Glutamatergic neuron (in vitro differentiated cells): ENCODE results near the gene BCKDHA. TPM values are rescaled to one million over a fixed set of nuclear protein-coding genes. Genes with fewer than 3 reads are reported as not detected.
"Not testable (repeated sequence)": the region's sequence is repeated elsewhere in the genome, so short reads cannot be mapped to it uniquely, and the experiment has no call there.

ENCODE experiments used
- DNase-seq: peaks from one replicate; pipeline ENCODE4 v3.0.0; 2022
- H3K27ac Mint-ChIP-seq: one replicate; pipeline ENCODE4 v1.8.0; 2020; ENCODE audit warnings: mild to moderate bottlenecking, mixed read lengths, inconsistent platforms; ENCODE audit not compliant: unreplicated experiment
- H3K27me3 Mint-ChIP-seq: one replicate; pipeline ENCODE4 v1.8.0; 2020; ENCODE audit warnings: mild to moderate bottlenecking, moderate library complexity, mixed read lengths, inconsistent platforms; ENCODE audit not compliant: unreplicated experiment
- H3K36me3 Mint-ChIP-seq: one replicate; pipeline ENCODE4 v1.8.0; 2020; ENCODE audit warnings: mild to moderate bottlenecking, mixed read lengths, inconsistent platforms; ENCODE audit not compliant: unreplicated experiment
- H3K4me1 Mint-ChIP-seq: one replicate; pipeline ENCODE4 v1.8.0; 2020; ENCODE audit warnings: mild to moderate bottlenecking, low read depth, mixed read lengths, inconsistent platforms; ENCODE audit not compliant: unreplicated experiment
- H3K4me3 Mint-ChIP-seq: one replicate; pipeline ENCODE4 v1.8.0; 2020; ENCODE audit warnings: mild to moderate bottlenecking, mixed read lengths, inconsistent platforms; ENCODE audit not compliant: unreplicated experiment
- H3K9me3 Mint-ChIP-seq: one replicate; pipeline ENCODE4 v1.8.0; 2020; ENCODE audit warnings: mild to moderate bottlenecking, moderate library complexity, mixed read lengths, inconsistent platforms; ENCODE audit not compliant: unreplicated experiment
- CTCF ChIP-seq: fragments of 200-600 bp; sonication (generic); IDR thresholded peaks from one replicate; pipeline ENCODE4 v1.5.0; 2021; ENCODE audit not compliant: partially characterized antibody, unreplicated experiment
- total RNA-seq: library from RNA; stranded (reverse); fragmentation: NEBNext Ultra II Directional; extraction: Animal tissue kit (Norgen Biotek cat#: 25700); gene quantifications from one replicate; pipeline ENCODE4 v1.2.1, GENCODE V29; 2021; ENCODE audit not compliant: unreplicated experiment

Gene BCKDHA
- total RNA-seq, 1 donor from 2014 or later = 11.0 TPM

DNA sequence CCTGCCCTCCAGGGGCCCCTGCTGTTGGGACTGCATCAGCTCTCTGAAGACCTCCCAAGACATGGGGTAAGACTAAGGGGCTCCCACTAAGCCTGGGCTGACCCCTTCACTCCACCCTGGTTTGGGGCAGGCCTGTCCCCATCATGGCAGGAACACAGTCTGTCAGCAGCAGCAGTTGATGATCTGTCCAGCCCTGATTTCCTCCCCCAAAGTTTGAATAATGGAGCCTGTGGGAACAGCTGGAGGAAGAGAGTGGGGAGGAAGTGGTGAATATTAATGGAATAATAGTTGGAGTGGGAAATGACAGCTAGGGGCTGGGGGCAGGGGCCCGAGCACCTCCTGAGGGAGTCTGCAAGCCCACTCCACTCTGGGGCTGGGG, 30.9 kb downstream of the BCKDHA start:
- no peaks in the 10 kb centered on the region for H3K36me3 Mint-ChIP-seq
- H3K27ac Mint-ChIP-seq = peak overlapping the region; percentile 85
- no peak for DNase-seq
- peaks cover 11% of the 10 kb centered on the region for H3K27me3 Mint-ChIP-seq
- peak overlapping the region; percentile 81 for H3K4me3 Mint-ChIP-seq
- no peak for TF ChIP-seq CTCF
- peaks cover 7% of the 10 kb centered on the region for H3K9me3 Mint-ChIP-seq
- H3K4me1 Mint-ChIP-seq = peaks cover 13% of the 10 kb centered on the region

GRCh38 chr19:41430922-41431321, 33.3 kb downstream of the BCKDHA start:
- H3K27me3 Mint-ChIP-seq = peaks cover 11% of the 10 kb centered on the region
- H3K9me3 Mint-ChIP-seq = peaks cover 7% of the 10 kb centered on the region
- peak overlapping the region; percentile 21 for H3K4me3 Mint-ChIP-seq
- peaks cover 12% of the 10 kb centered on the region for H3K4me1 Mint-ChIP-seq
- DNase-seq = no peak
- peak overlapping the region; percentile 44 for H3K27ac Mint-ChIP-seq
- no peak for TF ChIP-seq CTCF
- H3K36me3 Mint-ChIP-seq = no peaks in the 10 kb centered on the region

- Mint-ChIP-seq H3K9me3 (peaks cover 9% of the 10 kb centered on the region), H3K27me3 (peaks cover 11% of the 10 kb centered on the region), H3K27ac (peak overlapping the region; percentile 22), H3K36me3 (no peaks in the 10 kb centered on the region), H3K4me1 (peaks cover 11% of the 10 kb centered on the region), H3K4me3 (peak overlapping the region; percentile 55)
- DNase-seq = no peak
- no peak for TF ChIP-seq CTCF
Measured at GRCh38 chr19:41431426-41432386, 34.1 kb downstream of the BCKDHA start.

DNA sequence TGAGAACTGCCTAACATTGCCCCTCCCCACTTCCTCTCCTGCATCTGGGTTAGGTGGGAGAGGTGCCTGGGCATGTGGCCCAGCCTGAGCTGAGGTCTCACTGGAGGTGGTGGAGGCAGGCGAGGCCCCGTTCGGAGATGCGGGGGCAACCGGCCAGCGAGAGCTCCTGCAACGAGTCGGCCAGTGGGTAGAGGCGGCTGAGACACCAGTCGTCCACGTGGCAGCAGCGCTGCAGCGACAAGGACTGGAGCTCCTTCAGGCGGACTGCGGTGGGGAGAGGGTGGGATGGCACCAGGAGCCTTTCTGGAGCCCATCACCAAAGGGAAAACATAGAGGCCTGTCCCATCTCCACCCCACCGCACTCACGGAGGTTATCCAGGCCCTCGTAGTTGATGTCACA, 35.6 kb downstream of the BCKDHA start:
- Mint-ChIP-seq H3K36me3 (peaks cover 4% of the 10 kb centered on the region), H3K9me3 (peaks cover 2% of the 10 kb centered on the region), H3K27me3 (peaks cover 4% of the 10 kb centered on the region), H3K4me3 (no peak overlapping the region), H3K4me1 (peaks cover 6% of the 10 kb centered on the region), H3K27ac (no peak overlapping the region)
- DNase-seq = no peak
- no peak for TF ChIP-seq CTCF

- no peak for TF ChIP-seq CTCF
- Mint-ChIP-seq H3K27me3 (peaks cover 4% of the 10 kb centered on the region), H3K4me3 (no peak overlapping the region), H3K36me3 (peaks cover 4% of the 10 kb centered on the region), H3K4me1 (peaks cover 8% of the 10 kb centered on the region), H3K9me3 (peaks cover 2% of the 10 kb centered on the region), H3K27ac (no peak overlapping the region)
- DNase-seq = no peak
Measured at GRCh38 chr19:41434450-41434849, 36.8 kb downstream of the BCKDHA start.

DNA sequence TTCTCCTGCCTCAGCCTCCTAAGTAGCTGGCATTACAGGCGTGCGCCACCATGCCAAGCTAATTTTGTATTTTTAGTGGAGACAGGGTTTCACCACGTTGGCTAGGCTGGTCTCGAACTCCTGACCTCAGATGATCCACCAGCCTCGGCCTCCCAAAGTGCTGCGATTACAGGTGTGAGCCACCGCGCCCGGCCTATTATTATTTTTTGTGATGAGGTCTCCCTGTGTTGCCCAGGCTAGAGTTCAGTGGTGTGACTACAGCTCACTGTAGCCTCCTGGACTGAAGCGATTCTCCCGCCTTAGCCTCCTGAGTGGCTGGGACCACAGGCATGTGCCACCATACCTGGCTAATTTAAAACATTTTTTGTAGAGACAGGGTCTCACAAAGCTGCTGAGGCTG, 37.8 kb downstream of the BCKDHA start:
- H3K27ac Mint-ChIP-seq, H3K9me3 Mint-ChIP-seq, H3K4me1 Mint-ChIP-seq, H3K27me3 Mint-ChIP-seq, H3K36me3 Mint-ChIP-seq, DNase-seq, H3K4me3 Mint-ChIP-seq: not testable (repeated sequence)
